B cell (primary cell): ENCODE data around the gene PDGFC.

ENCODE experiments used
- EZH2 ChIP-seq: IDR thresholded peaks from 2 replicates; pipeline ENCODE4 v1.6.1; 2012; ENCODE audit warnings: borderline replicate concordance, low read depth, mild to moderate bottlenecking, moderate library complexity, low read length; ENCODE audit not compliant: insufficient read depth, poor library complexity, severe bottlenecking
- TF ChIP-seq, protein P1 (sequence below): fragments of 200-600 bp; IDR thresholded peaks from one replicate; pipeline ENCODE4 v1.8.0; 2022; ENCODE audit warnings: antibody characterized with exemption, mild to moderate bottlenecking

- TF ChIP-seq, protein P1, sequence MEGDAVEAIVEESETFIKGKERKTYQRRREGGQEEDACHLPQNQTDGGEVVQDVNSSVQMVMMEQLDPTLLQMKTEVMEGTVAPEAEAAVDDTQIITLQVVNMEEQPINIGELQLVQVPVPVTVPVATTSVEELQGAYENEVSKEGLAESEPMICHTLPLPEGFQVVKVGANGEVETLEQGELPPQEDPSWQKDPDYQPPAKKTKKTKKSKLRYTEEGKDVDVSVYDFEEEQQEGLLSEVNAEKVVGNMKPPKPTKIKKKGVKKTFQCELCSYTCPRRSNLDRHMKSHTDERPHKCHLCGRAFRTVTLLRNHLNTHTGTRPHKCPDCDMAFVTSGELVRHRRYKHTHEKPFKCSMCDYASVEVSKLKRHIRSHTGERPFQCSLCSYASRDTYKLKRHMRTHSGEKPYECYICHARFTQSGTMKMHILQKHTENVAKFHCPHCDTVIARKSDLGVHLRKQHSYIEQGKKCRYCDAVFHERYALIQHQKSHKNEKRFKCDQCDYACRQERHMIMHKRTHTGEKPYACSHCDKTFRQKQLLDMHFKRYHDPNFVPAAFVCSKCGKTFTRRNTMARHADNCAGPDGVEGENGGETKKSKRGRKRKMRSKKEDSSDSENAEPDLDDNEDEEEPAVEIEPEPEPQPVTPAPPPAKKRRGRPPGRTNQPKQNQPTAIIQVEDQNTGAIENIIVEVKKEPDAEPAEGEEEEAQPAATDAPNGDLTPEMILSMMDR = no peak
- no peak for TF ChIP-seq EZH2
Observed at GRCh38 chr4:156792462-156793085, 179.0 kb downstream of the PDGFC start.
